ENCODE results near the gene SMG6. TPM values are rescaled to one million over a fixed set of nuclear protein-coding genes. Genes with fewer than 3 reads are reported as not detected.

Gene SMG6
- total and polyA plus RNA-seq, 2 of the 4 experiments (the other 2 are of a cell fraction): 16.3 to 30.3 TPM

DNA sequence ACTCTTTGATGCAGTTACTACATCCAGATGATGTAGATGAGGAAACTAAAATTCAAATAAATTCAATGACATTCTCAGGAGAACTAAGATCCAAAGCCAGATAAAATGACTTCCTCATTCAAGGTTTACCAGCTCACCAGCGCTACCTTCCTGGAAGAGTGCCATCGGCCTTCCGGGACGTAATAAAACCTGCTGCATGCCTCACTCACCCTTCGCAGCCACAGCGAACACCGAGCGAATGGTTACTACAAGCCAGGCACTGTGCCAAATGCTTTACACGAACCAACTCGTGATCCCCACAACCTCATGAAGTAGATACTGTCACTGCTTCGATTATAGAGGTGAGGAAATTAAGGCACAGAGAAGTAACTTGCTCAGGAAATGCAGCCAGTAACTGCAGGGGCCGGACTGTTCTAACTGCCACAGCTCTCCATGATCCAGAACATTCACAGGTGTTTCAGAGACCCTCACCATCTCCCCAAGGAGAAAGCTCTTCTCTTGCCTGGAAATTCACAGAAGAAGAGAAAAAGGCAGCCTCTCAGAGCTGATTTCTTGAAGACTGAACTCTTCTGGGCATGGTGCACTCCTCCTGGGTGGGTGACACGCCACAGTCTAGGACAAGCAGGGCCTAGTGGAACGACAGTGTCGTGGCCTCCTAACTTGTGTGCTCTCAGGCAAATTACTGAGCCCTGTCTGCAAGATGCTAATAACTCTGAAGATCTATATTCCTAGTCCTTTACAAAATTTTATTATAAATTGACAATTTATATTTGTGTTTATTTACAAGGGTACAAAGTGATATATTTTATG lies 201.9 kb downstream of the SMG6 start:
- H4K20me1 ChIP-seq (ENCODE audit: insufficient read depth, low read length): no peaks in the 10 kb centered on the region
- H3K18ac ChIP-seq (ENCODE audit: low read depth, low read length): no peak overlapping the region
- no peak overlapping the region for H3K27ac ChIP-seq (ENCODE audit: insufficient read depth, low read length)
- no peak overlapping the region for H2BK15ac ChIP-seq (ENCODE audit: low read depth, low read length)
- H4K8ac ChIP-seq (ENCODE audit: low read depth in 2 of 2, low read length in 2 of 2): no peak overlapping the region; a peak in 1 of 4 replicates
- no peaks in the 10 kb centered on the region for H3K27me3 ChIP-seq (ENCODE audit: control insufficient read depth, insufficient read depth, low read length)
- H3K56ac ChIP-seq (ENCODE audit: extremely low read depth, insufficient read depth, low read length): no peak overlapping the region
- in situ Hi-C loops (cut with MboI; ENCODE audit: low sequenced_read_pairs) (no loop called here), intact Hi-C loops (cut with micrococcal nuclease) (no loop called here), dilution Hi-C loops (cut with HindIII; ENCODE audit: low sequenced_read_pairs, unreplicated experiment) (no loop called here)
- H3K14ac ChIP-seq (replicated peaks; ENCODE audit: low read depth, low read length): no peak overlapping the region
- H3K9me3 ChIP-seq (ENCODE audit: control insufficient read depth, insufficient read depth, low read length): no peaks in the 10 kb centered on the region
- WGBS, 2 experiments (ENCODE audit: extremely low coverage in 2 of 2, insufficient read length in 1 of 2): 86% methylated on average over 9 of the region's 15 CpGs; no CpG with 5 or more reads in 1 of the 2 experiments
- H3K36me3 ChIP-seq (ENCODE audit: control insufficient read depth, insufficient read depth, low read length): no peaks in the 10 kb centered on the region
- H2AK5ac ChIP-seq (ENCODE audit: low read depth, low read length): peak overlapping the region; percentile 22; the same call in 1 of the 2 replicates
- H3K9ac ChIP-seq (ENCODE audit: low read depth, low read length): no peak overlapping the region
- H3K4me2 ChIP-seq (ENCODE audit: low read depth, low read length): no peak overlapping the region
- ATAC-seq (ENCODE audit: low read depth) (no peak), DNase-seq (no peak)
- no peak overlapping the region for H2BK5ac ChIP-seq (ENCODE audit: low read depth, low read length, poor library complexity, severe bottlenecking)
- no peak overlapping the region for H4K5ac ChIP-seq (ENCODE audit: low read depth, low read length)
- no peak overlapping the region for H4K91ac ChIP-seq (ENCODE audit: insufficient read depth, low read depth, low read length)
- TF ChIP-seq BHLHE40 (IDR thresholded peaks at IDR 0.05; ENCODE audit: low read depth, low read length): no peak
- no peak for TF ChIP-seq FOS (IDR thresholded peaks at IDR 0.05; ENCODE audit: low read depth, low read length)
- TF ChIP-seq, protein P1, sequence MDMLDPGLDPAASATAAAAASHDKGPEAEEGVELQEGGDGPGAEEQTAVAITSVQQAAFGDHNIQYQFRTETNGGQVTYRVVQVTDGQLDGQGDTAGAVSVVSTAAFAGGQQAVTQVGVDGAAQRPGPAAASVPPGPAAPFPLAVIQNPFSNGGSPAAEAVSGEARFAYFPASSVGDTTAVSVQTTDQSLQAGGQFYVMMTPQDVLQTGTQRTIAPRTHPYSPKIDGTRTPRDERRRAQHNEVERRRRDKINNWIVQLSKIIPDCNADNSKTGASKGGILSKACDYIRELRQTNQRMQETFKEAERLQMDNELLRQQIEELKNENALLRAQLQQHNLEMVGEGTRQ (IDR thresholded peaks at IDR 0.05; ENCODE audit: low read depth, low read length): no peak
- TF ChIP-seq CTCF (conservative IDR thresholded peaks at IDR 0.05; ENCODE audit: low read depth, low read length): no peak
- TF ChIP-seq CEBPB (IDR thresholded peaks at IDR 0.05; ENCODE audit: low read depth, low read length): no peak
- TF ChIP-seq MAZ (IDR thresholded peaks at IDR 0.05; ENCODE audit: borderline replicate concordance, low read depth, low read length): no peak
- no peak for TF ChIP-seq RCOR1 (IDR thresholded peaks at IDR 0.05; ENCODE audit: insufficient replicate concordance, low read length)
- TF ChIP-seq POLR2A (IDR thresholded peaks at IDR 0.05; ENCODE audit: low read depth, low read length): no peak
- TF ChIP-seq CHD1 (IDR thresholded peaks at IDR 0.05; ENCODE audit: low read depth, low read length): no peak
- no peak for TF ChIP-seq MXI1 (IDR thresholded peaks at IDR 0.05; ENCODE audit: borderline replicate concordance, low read depth, low read length)
- TF ChIP-seq RFX5 (IDR thresholded peaks at IDR 0.05; ENCODE audit: low read depth, low read length): no peak
- peak overlapping the region; percentile 25; the same call in 1 of the 2 replicates for H3K4ac ChIP-seq (ENCODE audit: low read depth, low read length)
- H2AFZ ChIP-seq (replicated peaks; ENCODE audit: low read length, poor library complexity): no peak overlapping the region
- CTCF ChIA-PET: interaction anchor here (1.6 kb wide), 1 partner anchor 10 kb away, joined by 4 read pairs; no protein-coding TSS in a partner anchor
- H3K79me1 ChIP-seq (ENCODE audit: low read depth in 1 of 2, low read length in 2 of 2): peaks cover 7 to 48% of the 10 kb centered on the region in 2 experiments; a peak in 3 of 4 replicates
- H2AK9ac ChIP-seq (replicated peaks; ENCODE audit: low read depth, low read length, poor library complexity): no peak overlapping the region
- H2BK20ac ChIP-seq (ENCODE audit: low read depth, low read length): no peak overlapping the region
- H2BK120ac ChIP-seq (ENCODE audit: low read depth, low read length): no peak overlapping the region
- H3K23ac ChIP-seq (ENCODE audit: low read depth, low read length): no peak overlapping the region
- POLR2A ChIA-PET (ENCODE audit: unreplicated experiment): no interaction called here
- H3K9me1 ChIP-seq (ENCODE audit: insufficient read depth, low read length): peaks cover 13% of the 10 kb centered on the region
- no peak overlapping the region for H3K4me3 ChIP-seq (ENCODE audit: insufficient read depth, low read depth, low read length)
- peaks cover 4% of the 10 kb centered on the region; the same call in 1 of the 2 replicates for H3K4me1 ChIP-seq (ENCODE audit: control insufficient read depth, insufficient read depth, low read length)
- no TSS peak for BruUV-seq (replicated peaks)
